OCI-LY3 (cell line): ENCODE data around the gene ANAPC4.

ENCODE experiments used
- EZH2phosphoT487 ChIP-seq: fragments of 200-600 bp; shearing (Covaris generic); IDR thresholded peaks from 2 replicates; pipeline ENCODE4 v1.6.1; 2018; ENCODE audit warnings: antibody characterized with exemption, mixed run types, low read depth
- TF ChIP-seq, protein P1 (sequence below): fragments of 200-600, 300-600 bp; sonication (generic); IDR thresholded peaks from 2 replicates; pipeline ENCODE4 v1.5.1; 2014; ENCODE audit warnings: antibody characterized with exemption, low read length, low read depth

DNA sequence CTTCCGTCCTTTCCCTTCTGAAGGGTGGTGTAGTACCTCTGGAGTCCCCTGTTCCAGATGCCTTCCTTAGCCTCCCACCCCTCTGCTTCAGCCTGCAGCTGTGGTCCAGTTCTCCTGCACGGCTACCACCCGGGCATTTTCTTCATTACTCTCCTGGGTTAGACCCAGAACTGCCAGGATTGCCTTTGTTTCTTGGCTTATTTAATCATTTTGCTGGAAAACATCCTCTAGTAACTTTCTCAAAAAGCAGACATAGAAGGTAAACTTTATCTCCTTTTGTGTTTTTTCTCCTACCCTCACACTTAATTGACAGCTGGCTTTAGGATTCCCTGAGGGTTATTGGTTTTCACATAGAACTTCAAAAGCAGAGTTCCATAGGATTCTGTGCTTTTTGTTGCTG, 20.2 kb downstream of the ANAPC4 start:
- TF ChIP-seq, protein P1, sequence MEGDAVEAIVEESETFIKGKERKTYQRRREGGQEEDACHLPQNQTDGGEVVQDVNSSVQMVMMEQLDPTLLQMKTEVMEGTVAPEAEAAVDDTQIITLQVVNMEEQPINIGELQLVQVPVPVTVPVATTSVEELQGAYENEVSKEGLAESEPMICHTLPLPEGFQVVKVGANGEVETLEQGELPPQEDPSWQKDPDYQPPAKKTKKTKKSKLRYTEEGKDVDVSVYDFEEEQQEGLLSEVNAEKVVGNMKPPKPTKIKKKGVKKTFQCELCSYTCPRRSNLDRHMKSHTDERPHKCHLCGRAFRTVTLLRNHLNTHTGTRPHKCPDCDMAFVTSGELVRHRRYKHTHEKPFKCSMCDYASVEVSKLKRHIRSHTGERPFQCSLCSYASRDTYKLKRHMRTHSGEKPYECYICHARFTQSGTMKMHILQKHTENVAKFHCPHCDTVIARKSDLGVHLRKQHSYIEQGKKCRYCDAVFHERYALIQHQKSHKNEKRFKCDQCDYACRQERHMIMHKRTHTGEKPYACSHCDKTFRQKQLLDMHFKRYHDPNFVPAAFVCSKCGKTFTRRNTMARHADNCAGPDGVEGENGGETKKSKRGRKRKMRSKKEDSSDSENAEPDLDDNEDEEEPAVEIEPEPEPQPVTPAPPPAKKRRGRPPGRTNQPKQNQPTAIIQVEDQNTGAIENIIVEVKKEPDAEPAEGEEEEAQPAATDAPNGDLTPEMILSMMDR: no peak
- TF ChIP-seq EZH2phosphoT487: no peak
